GM23338 (cell line): ENCODE measurements around the gene PDE4D. TPM values are rescaled to one million over a fixed set of nuclear protein-coding genes. Genes with fewer than 3 reads are reported as not detected.

ENCODE experiments used
- ATAC-seq: fragments of 200-7000 bp; cut with Tn5 transposase; 3 replicates; pipeline ENCODE4 v1.9.1; 2020
- DNase-seq: peaks from one replicate; pipeline ENCODE4 v3.0.0-alpha.2; 2015; ENCODE audit warnings: low spot score
- H2AFZ ChIP-seq: fragments of 200-600 bp; sonication (generic); 2 replicates; pipeline ENCODE4 v1.8.0; 2016; ENCODE audit warnings: antibody characterized with exemption, mild to moderate bottlenecking, moderate library complexity
- H3F3A ChIP-seq: fragments of 200-600 bp; sonication (generic); replicated peaks from 2 replicates; pipeline ENCODE4 v1.8.0; 2017; ENCODE audit warnings: antibody characterized with exemption, mixed run types, low read depth
- H3K27ac ChIP-seq: fragments of 200-600 bp; sonication (generic); 2 replicates; pipeline ENCODE4 v1.6.1; 2016; ENCODE audit warnings: low read depth
- H3K27me3 ChIP-seq: fragments of 200-600 bp; sonication (generic); 2 replicates; pipeline ENCODE4 v1.8.0; 2016; ENCODE audit warnings: mild to moderate bottlenecking, mixed run types, moderate library complexity; ENCODE audit not compliant: insufficient read depth
- H3K36me3 ChIP-seq: fragments of 200-600 bp; sonication (generic); 2 replicates; pipeline ENCODE4 v1.8.0; 2016; ENCODE audit warnings: mild to moderate bottlenecking; ENCODE audit not compliant: insufficient read depth
- H3K4me1 ChIP-seq: fragments of 200-600 bp; sonication (generic); 2 replicates; pipeline ENCODE4 v1.8.0; 2016; ENCODE audit warnings: mild to moderate bottlenecking, moderate library complexity; ENCODE audit not compliant: insufficient read depth
- H3K4me2 ChIP-seq: fragments of 200-600 bp; sonication (generic); 2 replicates; pipeline ENCODE4 v1.7.1; 2017; ENCODE audit warnings: mixed run types
- H3K4me3 ChIP-seq: fragments of 200-600 bp; sonication (generic); 2 replicates; pipeline ENCODE4 v1.6.1; 2016; ENCODE audit warnings: mixed run types
- H3K79me2 ChIP-seq: fragments of 200-600 bp; sonication (generic); replicated peaks from 2 replicates; pipeline ENCODE4 v1.8.0; 2017; ENCODE audit warnings: mild to moderate bottlenecking; ENCODE audit not compliant: insufficient read depth
- H3K9me2 ChIP-seq: fragments of 200-600 bp; sonication (generic); 2 replicates; pipeline ENCODE4 v1.8.0; 2017; ENCODE audit not compliant: insufficient read depth
- H4K20me1 ChIP-seq: fragments of 200-600 bp; sonication (generic); replicated peaks from 2 replicates; pipeline ENCODE4 v1.8.0; 2017; ENCODE audit warnings: mild to moderate bottlenecking; ENCODE audit not compliant: insufficient read depth
- H3K27ac Mint-ChIP-seq: 2 replicates; pipeline ENCODE4 v1.8.0; 2020; ENCODE audit warnings: inconsistent platforms, mild to moderate bottlenecking, moderate library complexity, mixed read lengths
- H3K27me3 Mint-ChIP-seq: 3 replicates; pipeline ENCODE4 v1.8.0; 2022; ENCODE audit warnings: low read depth, mild to moderate bottlenecking, moderate library complexity, mixed read lengths, inconsistent platforms; ENCODE audit not compliant: insufficient read depth, poor library complexity
- H3K36me3 Mint-ChIP-seq: 3 replicates; pipeline ENCODE4 v1.8.0; 2021; ENCODE audit warnings: low read depth, mild to moderate bottlenecking, inconsistent platforms, moderate library complexity, mixed read lengths
- H3K4me1 Mint-ChIP-seq: 3 replicates; pipeline ENCODE4 v1.8.0; 2020; ENCODE audit warnings: mild to moderate bottlenecking, inconsistent platforms, mixed read lengths
- H3K4me3 Mint-ChIP-seq: 3 replicates; pipeline ENCODE4 v1.8.0; 2021; ENCODE audit warnings: moderate library complexity, mild to moderate bottlenecking, inconsistent platforms, mixed read lengths
- H3K9me3 Mint-ChIP-seq: 3 replicates; pipeline ENCODE4 v1.8.0; 2020; ENCODE audit warnings: moderate library complexity, mild to moderate bottlenecking, inconsistent platforms, mixed read lengths
- CREB1 ChIP-seq: fragments of 250-450 bp; sonication (Bioruptor Pico); IDR thresholded peaks from 2 replicates; pipeline ENCODE4 v1.5.0; 2020; ENCODE audit warnings: low read depth, mild to moderate bottlenecking, moderate library complexity
- EZH2 ChIP-seq: fragments of 200-600 bp; sonication (generic); IDR thresholded peaks from one replicate; pipeline ENCODE4 v1.8.0; 2017; ENCODE audit warnings: antibody characterized with exemption, mild to moderate bottlenecking, low read depth; ENCODE audit not compliant: unreplicated experiment
- EZH2phosphoT487 ChIP-seq: fragments of 200-600 bp; sonication (generic); IDR thresholded peaks from one replicate; pipeline ENCODE4 v1.8.1; 2018; ENCODE audit warnings: antibody characterized with exemption; ENCODE audit not compliant: unreplicated experiment
- JUNB ChIP-seq: IDR thresholded peaks from one replicate; pipeline ENCODE4 v1.6.1; 2016; ENCODE audit warnings: antibody characterized with exemption; ENCODE audit not compliant: unreplicated experiment
- NANOG ChIP-seq: IDR thresholded peaks from 2 replicates; pipeline ENCODE4 v1.6.1; 2016; ENCODE audit warnings: antibody characterized with exemption, borderline replicate concordance
- POLR2AphosphoS5 ChIP-seq: IDR thresholded peaks from 2 replicates; pipeline ENCODE4 v1.6.1; 2016; ENCODE audit warnings: antibody characterized with exemption, low read depth
- STAT1 ChIP-seq: IDR thresholded peaks from one replicate; pipeline ENCODE4 v1.6.1; 2016; ENCODE audit warnings: antibody characterized with exemption; ENCODE audit not compliant: unreplicated experiment
- ZNF114 ChIP-seq: fragments of 250-450 bp; sonication (Bioruptor Pico); IDR thresholded peaks from 2 replicates; pipeline ENCODE4 v1.5.0; 2020; ENCODE audit warnings: mild to moderate bottlenecking, moderate library complexity
- ZNF331 ChIP-seq: fragments of 250-450 bp; sonication (Bioruptor Pico); IDR thresholded peaks from 2 replicates; pipeline ENCODE4 v1.5.0; 2020; ENCODE audit warnings: low read depth, mild to moderate bottlenecking, moderate library complexity
- polyA plus RNA-seq: library from polyadenylated mRNA; unstranded; fragments of >200 nt; fragmentation: Nextera tagmentation; extraction: Ambion mirVana; gene quantifications from 2 replicates; pipeline ENCODE4 v1.2.1, GENCODE V29; 2016
- total RNA-seq: library from RNA; depleted of rRNA; stranded (reverse); fragments of >200 nt; shearing (Covaris generic); gene quantifications from 2 replicates; pipeline ENCODE4 v1.2.3, GENCODE V29; 2014
- TF ChIP-seq, protein P1 (sequence below): fragments of 250-450 bp; sonication (Bioruptor Pico); IDR thresholded peaks from 2 replicates; pipeline ENCODE4 v1.5.0; 2020; ENCODE audit warnings: mild to moderate bottlenecking, moderate library complexity
- TF ChIP-seq, protein P2 (sequence below), 2 experiments: fragments of 200-600 bp in 1 of 2; sonication (generic) in 1 of 2; conservative IDR thresholded peaks; 2 replicates each; pipeline versions ENCODE4 v1.5.1 to v1.6.1; 2016 to 2017; ENCODE audit warnings: antibody characterized with exemption in 2 of 2, low read depth in 2 of 2, mild to moderate bottlenecking in 2 of 2, moderate library complexity in 1 of 2
- TF ChIP-seq, protein P3 (sequence below): IDR thresholded peaks from one replicate; pipeline ENCODE4 v1.6.1; 2018; ENCODE audit warnings: antibody characterized with exemption; ENCODE audit not compliant: unreplicated experiment
- TF ChIP-seq, protein P4 (sequence below): IDR thresholded peaks from 2 replicates; pipeline ENCODE4 v1.6.1; 2016; ENCODE audit warnings: antibody characterized with exemption

The PDE4D gene
- total and polyA plus RNA-seq, 2 experiments from 2014 or later, result 2.1 to 4.7 TPM

DNA sequence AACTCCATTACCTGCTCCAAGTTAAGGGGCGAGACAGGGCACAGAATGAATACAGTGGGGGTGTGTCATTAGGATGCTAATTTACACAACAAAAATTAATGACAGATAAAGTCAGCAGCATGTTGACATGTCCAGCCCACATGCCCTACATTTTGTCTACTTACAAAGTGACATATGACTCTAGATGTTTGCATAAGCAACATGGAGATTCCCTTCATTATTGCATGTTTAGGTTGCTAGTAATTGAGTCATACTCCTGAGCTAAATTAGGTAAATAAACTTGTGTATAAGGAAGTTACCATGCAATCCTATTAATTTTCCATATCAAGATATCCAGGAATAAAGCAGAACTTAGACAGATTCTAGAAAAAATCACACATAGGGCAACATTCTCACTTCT lies 232.2 kb downstream of the PDE4D start:
- no peak overlapping the region for H3K4me2 ChIP-seq

More for the DNA sequence above, 232.2 kb downstream of the PDE4D start:
- Histone ChIP-seq H3F3A (no peaks in the 10 kb centered on the region), H3K27ac (no peak overlapping the region), H4K20me1 (no peaks in the 10 kb centered on the region), H3K4me3 (no peak overlapping the region), H3K79me2 (no peaks in the 10 kb centered on the region), H3K27me3 (no peaks in the 10 kb centered on the region), H2AFZ (no peak overlapping the region), H3K4me1 (peaks cover 15% of the 10 kb centered on the region; the same call in 1 of the 2 replicates), H3K9me2 (no peaks in the 10 kb centered on the region), H3K36me3 (no peaks in the 10 kb centered on the region)
- Mint-ChIP-seq H3K4me3 (no peak overlapping the region), H3K27me3 (no peaks in the 10 kb centered on the region), H3K4me1 (peaks cover 10% of the 10 kb centered on the region), H3K9me3 (no peaks in the 10 kb centered on the region), H3K27ac (no peak overlapping the region), H3K36me3 (no peaks in the 10 kb centered on the region)
- ATAC-seq (no peak), DNase-seq (no peak)
- TF ChIP-seq EZH2 (no peak), NANOG (no peak), ZNF331 (CRISPR knock-in tag) (no peak), STAT1 (no peak), POLR2AphosphoS5 (no peak), ZNF114 (no peak), JUNB (no peak), EZH2phosphoT487 (no peak), CREB1 (CRISPR knock-in tag) (no peak)
- TF ChIP-seq, protein P1, sequence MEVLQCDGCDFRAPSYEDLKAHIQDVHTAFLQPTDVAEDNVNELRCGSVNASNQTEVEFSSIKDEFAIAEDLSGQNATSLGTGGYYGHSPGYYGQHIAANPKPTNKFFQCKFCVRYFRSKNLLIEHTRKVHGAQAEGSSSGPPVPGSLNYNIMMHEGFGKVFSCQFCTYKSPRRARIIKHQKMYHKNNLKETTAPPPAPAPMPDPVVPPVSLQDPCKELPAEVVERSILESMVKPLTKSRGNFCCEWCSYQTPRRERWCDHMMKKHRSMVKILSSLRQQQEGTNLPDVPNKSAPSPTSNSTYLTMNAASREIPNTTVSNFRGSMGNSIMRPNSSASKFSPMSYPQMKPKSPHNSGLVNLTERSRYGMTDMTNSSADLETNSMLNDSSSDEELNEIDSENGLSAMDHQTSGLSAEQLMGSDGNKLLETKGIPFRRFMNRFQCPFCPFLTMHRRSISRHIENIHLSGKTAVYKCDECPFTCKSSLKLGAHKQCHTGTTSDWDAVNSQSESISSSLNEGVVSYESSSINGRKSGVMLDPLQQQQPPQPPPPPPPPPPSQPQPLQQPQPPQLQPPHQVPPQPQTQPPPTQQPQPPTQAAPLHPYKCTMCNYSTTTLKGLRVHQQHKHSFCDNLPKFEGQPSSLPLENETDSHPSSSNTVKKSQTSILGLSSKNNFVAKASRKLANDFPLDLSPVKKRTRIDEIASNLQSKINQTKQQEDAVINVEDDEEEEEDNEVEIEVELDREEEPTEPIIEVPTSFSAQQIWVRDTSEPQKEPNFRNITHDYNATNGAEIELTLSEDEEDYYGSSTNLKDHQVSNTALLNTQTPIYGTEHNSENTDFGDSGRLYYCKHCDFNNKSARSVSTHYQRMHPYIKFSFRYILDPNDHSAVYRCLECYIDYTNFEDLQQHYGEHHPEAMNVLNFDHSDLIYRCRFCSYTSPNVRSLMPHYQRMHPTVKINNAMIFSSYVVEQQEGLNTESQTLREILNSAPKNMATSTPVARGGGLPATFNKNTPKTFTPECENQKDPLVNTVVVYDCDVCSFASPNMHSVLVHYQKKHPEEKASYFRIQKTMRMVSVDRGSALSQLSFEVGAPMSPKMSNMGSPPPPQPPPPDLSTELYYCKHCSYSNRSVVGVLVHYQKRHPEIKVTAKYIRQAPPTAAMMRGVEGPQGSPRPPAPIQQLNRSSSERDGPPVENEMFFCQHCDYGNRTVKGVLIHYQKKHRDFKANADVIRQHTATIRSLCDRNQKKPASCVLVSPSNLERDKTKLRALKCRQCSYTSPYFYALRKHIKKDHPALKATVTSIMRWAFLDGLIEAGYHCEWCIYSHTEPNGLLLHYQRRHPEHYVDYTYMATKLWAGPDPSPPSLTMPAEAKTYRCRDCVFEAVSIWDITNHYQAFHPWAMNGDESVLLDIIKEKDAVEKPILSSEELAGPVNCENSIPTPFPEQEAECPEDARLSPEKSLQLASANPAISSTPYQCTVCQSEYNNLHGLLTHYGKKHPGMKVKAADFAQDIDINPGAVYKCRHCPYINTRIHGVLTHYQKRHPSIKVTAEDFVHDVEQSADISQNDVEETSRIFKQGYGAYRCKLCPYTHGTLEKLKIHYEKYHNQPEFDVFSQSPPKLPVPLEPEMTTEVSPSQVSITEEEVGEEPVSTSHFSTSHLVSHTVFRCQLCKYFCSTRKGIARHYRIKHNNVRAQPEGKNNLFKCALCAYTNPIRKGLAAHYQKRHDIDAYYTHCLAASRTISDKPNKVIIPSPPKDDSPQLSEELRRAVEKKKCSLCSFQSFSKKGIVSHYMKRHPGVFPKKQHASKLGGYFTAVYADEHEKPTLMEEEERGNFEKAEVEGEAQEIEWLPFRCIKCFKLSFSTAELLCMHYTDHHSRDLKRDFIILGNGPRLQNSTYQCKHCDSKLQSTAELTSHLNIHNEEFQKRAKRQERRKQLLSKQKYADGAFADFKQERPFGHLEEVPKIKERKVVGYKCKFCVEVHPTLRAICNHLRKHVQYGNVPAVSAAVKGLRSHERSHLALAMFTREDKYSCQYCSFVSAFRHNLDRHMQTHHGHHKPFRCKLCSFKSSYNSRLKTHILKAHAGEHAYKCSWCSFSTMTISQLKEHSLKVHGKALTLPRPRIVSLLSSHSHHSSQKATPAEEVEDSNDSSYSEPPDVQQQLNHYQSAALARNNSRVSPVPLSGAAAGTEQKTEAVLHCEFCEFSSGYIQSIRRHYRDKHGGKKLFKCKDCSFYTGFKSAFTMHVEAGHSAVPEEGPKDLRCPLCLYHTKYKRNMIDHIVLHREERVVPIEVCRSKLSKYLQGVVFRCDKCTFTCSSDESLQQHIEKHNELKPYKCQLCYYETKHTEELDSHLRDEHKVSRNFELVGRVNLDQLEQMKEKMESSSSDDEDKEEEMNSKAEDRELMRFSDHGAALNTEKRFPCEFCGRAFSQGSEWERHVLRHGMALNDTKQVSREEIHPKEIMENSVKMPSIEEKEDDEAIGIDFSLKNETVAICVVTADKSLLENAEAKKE (CRISPR knock-in tag), result no peak
- TF ChIP-seq, protein P2, sequence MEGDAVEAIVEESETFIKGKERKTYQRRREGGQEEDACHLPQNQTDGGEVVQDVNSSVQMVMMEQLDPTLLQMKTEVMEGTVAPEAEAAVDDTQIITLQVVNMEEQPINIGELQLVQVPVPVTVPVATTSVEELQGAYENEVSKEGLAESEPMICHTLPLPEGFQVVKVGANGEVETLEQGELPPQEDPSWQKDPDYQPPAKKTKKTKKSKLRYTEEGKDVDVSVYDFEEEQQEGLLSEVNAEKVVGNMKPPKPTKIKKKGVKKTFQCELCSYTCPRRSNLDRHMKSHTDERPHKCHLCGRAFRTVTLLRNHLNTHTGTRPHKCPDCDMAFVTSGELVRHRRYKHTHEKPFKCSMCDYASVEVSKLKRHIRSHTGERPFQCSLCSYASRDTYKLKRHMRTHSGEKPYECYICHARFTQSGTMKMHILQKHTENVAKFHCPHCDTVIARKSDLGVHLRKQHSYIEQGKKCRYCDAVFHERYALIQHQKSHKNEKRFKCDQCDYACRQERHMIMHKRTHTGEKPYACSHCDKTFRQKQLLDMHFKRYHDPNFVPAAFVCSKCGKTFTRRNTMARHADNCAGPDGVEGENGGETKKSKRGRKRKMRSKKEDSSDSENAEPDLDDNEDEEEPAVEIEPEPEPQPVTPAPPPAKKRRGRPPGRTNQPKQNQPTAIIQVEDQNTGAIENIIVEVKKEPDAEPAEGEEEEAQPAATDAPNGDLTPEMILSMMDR (conservative IDR thresholded peaks at IDR 0.05; ENCODE audit: low read depth in 2 of 2), result no peak
- TF ChIP-seq, protein P3, sequence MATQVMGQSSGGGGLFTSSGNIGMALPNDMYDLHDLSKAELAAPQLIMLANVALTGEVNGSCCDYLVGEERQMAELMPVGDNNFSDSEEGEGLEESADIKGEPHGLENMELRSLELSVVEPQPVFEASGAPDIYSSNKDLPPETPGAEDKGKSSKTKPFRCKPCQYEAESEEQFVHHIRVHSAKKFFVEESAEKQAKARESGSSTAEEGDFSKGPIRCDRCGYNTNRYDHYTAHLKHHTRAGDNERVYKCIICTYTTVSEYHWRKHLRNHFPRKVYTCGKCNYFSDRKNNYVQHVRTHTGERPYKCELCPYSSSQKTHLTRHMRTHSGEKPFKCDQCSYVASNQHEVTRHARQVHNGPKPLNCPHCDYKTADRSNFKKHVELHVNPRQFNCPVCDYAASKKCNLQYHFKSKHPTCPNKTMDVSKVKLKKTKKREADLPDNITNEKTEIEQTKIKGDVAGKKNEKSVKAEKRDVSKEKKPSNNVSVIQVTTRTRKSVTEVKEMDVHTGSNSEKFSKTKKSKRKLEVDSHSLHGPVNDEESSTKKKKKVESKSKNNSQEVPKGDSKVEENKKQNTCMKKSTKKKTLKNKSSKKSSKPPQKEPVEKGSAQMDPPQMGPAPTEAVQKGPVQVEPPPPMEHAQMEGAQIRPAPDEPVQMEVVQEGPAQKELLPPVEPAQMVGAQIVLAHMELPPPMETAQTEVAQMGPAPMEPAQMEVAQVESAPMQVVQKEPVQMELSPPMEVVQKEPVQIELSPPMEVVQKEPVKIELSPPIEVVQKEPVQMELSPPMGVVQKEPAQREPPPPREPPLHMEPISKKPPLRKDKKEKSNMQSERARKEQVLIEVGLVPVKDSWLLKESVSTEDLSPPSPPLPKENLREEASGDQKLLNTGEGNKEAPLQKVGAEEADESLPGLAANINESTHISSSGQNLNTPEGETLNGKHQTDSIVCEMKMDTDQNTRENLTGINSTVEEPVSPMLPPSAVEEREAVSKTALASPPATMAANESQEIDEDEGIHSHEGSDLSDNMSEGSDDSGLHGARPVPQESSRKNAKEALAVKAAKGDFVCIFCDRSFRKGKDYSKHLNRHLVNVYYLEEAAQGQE, result no peak
- TF ChIP-seq, protein P4, sequence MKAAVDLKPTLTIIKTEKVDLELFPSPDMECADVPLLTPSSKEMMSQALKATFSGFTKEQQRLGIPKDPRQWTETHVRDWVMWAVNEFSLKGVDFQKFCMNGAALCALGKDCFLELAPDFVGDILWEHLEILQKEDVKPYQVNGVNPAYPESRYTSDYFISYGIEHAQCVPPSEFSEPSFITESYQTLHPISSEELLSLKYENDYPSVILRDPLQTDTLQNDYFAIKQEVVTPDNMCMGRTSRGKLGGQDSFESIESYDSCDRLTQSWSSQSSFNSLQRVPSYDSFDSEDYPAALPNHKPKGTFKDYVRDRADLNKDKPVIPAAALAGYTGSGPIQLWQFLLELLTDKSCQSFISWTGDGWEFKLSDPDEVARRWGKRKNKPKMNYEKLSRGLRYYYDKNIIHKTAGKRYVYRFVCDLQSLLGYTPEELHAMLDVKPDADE, result no peak
